SK-N-DZ (cell line): Measurements from ENCODE around the gene ZWILCH.

Source experiments
- small RNA-seq, 2 experiments: library from RNA; depleted of rRNA; stranded (forward); fragments of <200 nt; gene quantifications; one replicate each; pipeline ENCODE3, GENCODE V24; 2014

ZWILCH gene

Small RNA genes within 50 kb of the gene (small RNA-seq; reads per million reads assigned to genes)
- 0 reads per million in 2 experiments for gene MIR4512
- gene RF01159 = 0 reads per million in 2 experiments
- gene SNORD16 = 0 reads per million in 2 experiments
- 0 reads per million in 2 experiments for gene SNORD18A
- 0 reads per million in 2 experiments for gene SNORD18B
- gene SNORD18C = 0 reads per million in 2 experiments
